IPS-20b (cell line): ENCODE measurements around the gene CDADC1.

Source experiments
- H3K27ac ChIP-seq: one replicate; pipeline ENCODE4 v1.5.1; 2013; ENCODE audit warnings: low read length
- H3K27me3 ChIP-seq: 2 replicates; pipeline ENCODE4 v1.6.1; 2013; ENCODE audit warnings: mild to moderate bottlenecking, low read length, inconsistent platforms; ENCODE audit not compliant: insufficient read depth
- H3K36me3 ChIP-seq: 2 replicates; pipeline ENCODE4 v1.6.1; 2013; ENCODE audit warnings: low read depth, mild to moderate bottlenecking, inconsistent platforms, low read length, moderate library complexity; ENCODE audit not compliant: insufficient read depth
- H3K4me1 ChIP-seq: 2 replicates; pipeline ENCODE4 v1.6.1; 2013; ENCODE audit warnings: mild to moderate bottlenecking, control low read depth, inconsistent platforms, low read length, moderate library complexity; ENCODE audit not compliant: insufficient read depth
- H3K4me3 ChIP-seq: 2 replicates; pipeline ENCODE4 v1.5.1; 2013; ENCODE audit warnings: mild to moderate bottlenecking, low read length, inconsistent platforms
- H3K9ac ChIP-seq: 2 replicates; pipeline ENCODE4 v1.6.1; 2013; ENCODE audit warnings: low read depth, mild to moderate bottlenecking, inconsistent platforms, low read length, moderate library complexity
- H3K9me3 ChIP-seq: 2 replicates; pipeline ENCODE4 v1.6.1; 2013; ENCODE audit warnings: mild to moderate bottlenecking, low read depth, low read length, inconsistent platforms; ENCODE audit not compliant: insufficient read depth

Gene CDADC1

GRCh38 chr13:49245101-49245500, 2.6 kb upstream of the CDADC1 start:
- H3K27me3 ChIP-seq, result no peaks in the 10 kb centered on the region
- H3K36me3 ChIP-seq, result no peaks in the 10 kb centered on the region
- H3K9ac ChIP-seq, result no peak overlapping the region
- H3K4me3 ChIP-seq, result no peak overlapping the region
- no peak overlapping the region for H3K27ac ChIP-seq
- no peaks in the 10 kb centered on the region for H3K9me3 ChIP-seq
- peaks cover 6% of the 10 kb centered on the region for H3K4me1 ChIP-seq

GRCh38 chr13:49246850-49247642, 679 bp upstream of the CDADC1 start:
- Histone ChIP-seq H3K27ac (no peak overlapping the region), H3K36me3 (no peaks in the 10 kb centered on the region), H3K4me3 (peak overlapping the region; percentile 73), H3K9me3 (no peaks in the 10 kb centered on the region), H3K27me3 (no peaks in the 10 kb centered on the region), H3K4me1 (peaks cover 6% of the 10 kb centered on the region), H3K9ac (peak overlapping the region; percentile 62; the same call in 1 of the 2 replicates)

- Histone ChIP-seq H3K27me3 (no peaks in the 10 kb centered on the region), H3K9me3 (no peaks in the 10 kb centered on the region), H3K4me3 (peak overlapping the region; percentile 73), H3K4me1 (peaks cover 6% of the 10 kb centered on the region), H3K27ac (no peak overlapping the region), H3K36me3 (no peaks in the 10 kb centered on the region), H3K9ac (peak overlapping the region; percentile 77)
Observed at GRCh38 chr13:49248622-49249002, 887 bp downstream of the CDADC1 start.

- no peaks in the 10 kb centered on the region for H3K27me3 ChIP-seq
- no peak overlapping the region for H3K4me3 ChIP-seq
- H3K9me3 ChIP-seq, result no peaks in the 10 kb centered on the region
- H3K27ac ChIP-seq, result no peak overlapping the region
- peaks cover 8% of the 10 kb centered on the region; the same call in 1 of the 2 replicates for H3K36me3 ChIP-seq
- no peak overlapping the region for H3K9ac ChIP-seq
- peaks cover 6% of the 10 kb centered on the region for H3K4me1 ChIP-seq
Observed at GRCh38 chr13:49251326-49251725, 3.6 kb downstream of the CDADC1 start.

GRCh38 chr13:49253310-49253709, 5.6 kb downstream of the CDADC1 start:
- peaks cover 4% of the 10 kb centered on the region for H3K4me1 ChIP-seq
- H3K27ac ChIP-seq, result no peak overlapping the region
- no peak overlapping the region for H3K9ac ChIP-seq
- no peaks in the 10 kb centered on the region for H3K27me3 ChIP-seq
- no peaks in the 10 kb centered on the region for H3K9me3 ChIP-seq
- H3K4me3 ChIP-seq, result no peak overlapping the region
- peaks cover 10% of the 10 kb centered on the region; the same call in 1 of the 2 replicates for H3K36me3 ChIP-seq

- peaks cover 10% of the 10 kb centered on the region; the same call in 1 of the 2 replicates for H3K36me3 ChIP-seq
- no peak overlapping the region for H3K4me3 ChIP-seq
- H3K4me1 ChIP-seq, result peaks cover 2% of the 10 kb centered on the region; the same call in 1 of the 2 replicates
- H3K27me3 ChIP-seq, result no peaks in the 10 kb centered on the region
- H3K9me3 ChIP-seq, result no peaks in the 10 kb centered on the region
- no peak overlapping the region for H3K27ac ChIP-seq
- H3K9ac ChIP-seq, result no peak overlapping the region
Observed at GRCh38 chr13:49254007-49254406, 6.3 kb downstream of the CDADC1 start.

GRCh38 chr13:49256841-49257240, 9.1 kb downstream of the CDADC1 start:
- Histone ChIP-seq H3K36me3 (peaks cover 10% of the 10 kb centered on the region; the same call in 1 of the 2 replicates), H3K4me1 (no peaks in the 10 kb centered on the region), H3K27me3 (no peaks in the 10 kb centered on the region), H3K9ac (no peak overlapping the region), H3K27ac (no peak overlapping the region), H3K9me3 (no peaks in the 10 kb centered on the region), H3K4me3 (no peak overlapping the region)

- no peak overlapping the region for H3K9ac ChIP-seq
- no peaks in the 10 kb centered on the region for H3K27me3 ChIP-seq
- H3K4me3 ChIP-seq, result no peak overlapping the region
- H3K36me3 ChIP-seq, result peaks cover 10% of the 10 kb centered on the region; the same call in 1 of the 2 replicates
- no peak overlapping the region for H3K27ac ChIP-seq
- H3K9me3 ChIP-seq, result no peaks in the 10 kb centered on the region
- peaks cover 1% of the 10 kb centered on the region; the same call in 1 of the 2 replicates for H3K4me1 ChIP-seq
Observed at GRCh38 chr13:49258089-49258796, 10.5 kb downstream of the CDADC1 start.

GRCh38 chr13:49259586-49259985, 11.9 kb downstream of the CDADC1 start:
- Histone ChIP-seq H3K27ac (no peak overlapping the region), H3K4me1 (peaks cover 9% of the 10 kb centered on the region; the same call in 1 of the 2 replicates), H3K27me3 (no peaks in the 10 kb centered on the region), H3K4me3 (no peak overlapping the region), H3K9me3 (no peaks in the 10 kb centered on the region), H3K9ac (no peak overlapping the region), H3K36me3 (peaks cover 10% of the 10 kb centered on the region; the same call in 1 of the 2 replicates)

- no peaks in the 10 kb centered on the region for H3K36me3 ChIP-seq
- H3K9me3 ChIP-seq, result no peaks in the 10 kb centered on the region
- no peaks in the 10 kb centered on the region for H3K27me3 ChIP-seq
- no peak overlapping the region for H3K27ac ChIP-seq
- no peak overlapping the region for H3K4me3 ChIP-seq
- H3K9ac ChIP-seq, result no peak overlapping the region
- peaks cover 9% of the 10 kb centered on the region; the same call in 1 of the 2 replicates for H3K4me1 ChIP-seq
Observed at GRCh38 chr13:49262634-49263033, 14.9 kb downstream of the CDADC1 start.

GRCh38 chr13:49265822-49266221, 18.1 kb downstream of the CDADC1 start:
- H3K27me3 ChIP-seq, result no peaks in the 10 kb centered on the region
- no peaks in the 10 kb centered on the region for H3K36me3 ChIP-seq
- H3K4me3 ChIP-seq, result no peak overlapping the region
- H3K9me3 ChIP-seq, result no peaks in the 10 kb centered on the region
- no peak overlapping the region for H3K9ac ChIP-seq
- no peak overlapping the region for H3K27ac ChIP-seq
- H3K4me1 ChIP-seq, result peaks cover 9% of the 10 kb centered on the region; the same call in 1 of the 2 replicates

GRCh38 chr13:49271264-49271663, 23.5 kb downstream of the CDADC1 start:
- Histone ChIP-seq H3K9ac (no peak overlapping the region), H3K4me3 (no peak overlapping the region), H3K4me1 (no peaks in the 10 kb centered on the region), H3K36me3 (no peaks in the 10 kb centered on the region), H3K9me3 (no peaks in the 10 kb centered on the region), H3K27me3 (no peaks in the 10 kb centered on the region), H3K27ac (no peak overlapping the region)
